GM12878 (cell line): Measurements from ENCODE around the gene KLF18. TPM values are rescaled to one million over a fixed set of nuclear protein-coding genes. Genes with fewer than 3 reads are reported as not detected.

Source experiments
- ATAC-seq: fragments of 200-7000 bp; cut with Tn5 transposase; 3 replicates; pipeline ENCODE4 v1.9.1; 2020; ENCODE audit warnings: mild to moderate bottlenecking, moderate library complexity
- BruUV-seq: library from RNA; stranded (reverse); fragments of 400-500 nt; replicated peaks from 2 replicates; lab custom pipeline; 2021; lab: Mats Ljungman, UMichigan
- CTCF ChIA-PET: fragments of 300-600 bp; sonication (Branson Sonifier 250); formaldehyde crosslinking; extraction: SDS; loops from one replicate; lab custom pipeline; 2021; ENCODE audit warnings: inconsistent platforms; lab: Yijun Ruan, JAX
- POLR2A ChIA-PET: fragments of 350-600 bp; formaldehyde crosslinking; extraction: SDS; loops from one replicate; lab custom pipeline; 2021; ENCODE audit warnings: inconsistent platforms; lab: Charles Lee
- RAD21 ChIA-PET: fragments of 300-600 bp; sonication (Branson Sonifier 250); formaldehyde crosslinking; loops from one replicate; lab custom pipeline; 2023; ENCODE audit warnings: antibody characterized with exemption; ENCODE audit not compliant: unreplicated experiment; lab: Charles Lee
- SMC1A ChIA-PET: fragments of 300-600 bp; sonication (Branson Sonifier 250); formaldehyde crosslinking; loops from one replicate; lab custom pipeline; 2023; ENCODE audit not compliant: unreplicated experiment, uncharacterized antibody; lab: Charles Lee
- DNase-seq: peaks from one replicate; pipeline ENCODE4 v3.0.0-alpha.2; 2011; ENCODE audit warnings: low read depth, low spot score
- FAIRE-seq: peaks from 3 replicates; lab custom pipeline; 2011; peaks lifted over from hg19 to GRCh38; lab: Jason Lieb, UNC
- H2AFZ ChIP-seq: 2 replicates; pipeline ENCODE4 v1.6.0; 2011; ENCODE audit warnings: low read depth, low read length, control low read depth; ENCODE audit not compliant: control insufficient read depth
- H3K27ac ChIP-seq: 2 replicates; pipeline ENCODE4 v1.5.1; 2011; ENCODE audit warnings: control low read depth; ENCODE audit not compliant: control insufficient read depth, insufficient read depth
- H3K27me3 ChIP-seq, 2 experiments: replicated peaks in 1 of 2; 2 replicates each; pipeline versions ENCODE4 v1.6.0 to v1.6.1; 2011; ENCODE audit warnings: low read length in 1 of 2; ENCODE audit not compliant: control insufficient read depth in 2 of 2, insufficient read depth in 2 of 2
- H3K36me3 ChIP-seq, 2 experiments: 2 replicates each; pipeline ENCODE4 v1.5.1; 2011; ENCODE audit warnings: low read length in 1 of 2; ENCODE audit not compliant: control insufficient read depth in 2 of 2, insufficient read depth in 2 of 2
- H3K4me1 ChIP-seq: 2 replicates; pipeline ENCODE4 v1.6.1; 2011; ENCODE audit warnings: mild to moderate bottlenecking, low read length, moderate library complexity, mixed read lengths; ENCODE audit not compliant: control insufficient read depth, insufficient read depth
- H3K4me2 ChIP-seq: 2 replicates; pipeline ENCODE4 v1.6.0; 2011; ENCODE audit warnings: control low read depth; ENCODE audit not compliant: control insufficient read depth, insufficient read depth
- H3K4me3 ChIP-seq: fragments of 200-600 bp; sonication (generic); 2 replicates; pipeline ENCODE4 v1.5.1; 2016
- H3K79me2 ChIP-seq: 2 replicates; pipeline ENCODE4 v1.6.0; 2011; ENCODE audit warnings: low read length; ENCODE audit not compliant: control insufficient read depth, insufficient read depth
- H3K9ac ChIP-seq: 2 replicates; pipeline ENCODE4 v1.8.0; 2011; ENCODE audit warnings: low read length, control low read depth, mixed read lengths; ENCODE audit not compliant: control insufficient read depth, insufficient read depth
- H3K9me3 ChIP-seq: replicated peaks from 3 replicates; pipeline ENCODE4 v1.5.1; 2011; ENCODE audit warnings: mild to moderate bottlenecking, low read length; ENCODE audit not compliant: control insufficient read depth, insufficient read depth
- H4K20me1 ChIP-seq: 2 replicates; pipeline ENCODE4 v1.6.0; 2011; ENCODE audit not compliant: control insufficient read depth, insufficient read depth
- CHD4 ChIP-seq: fragments of 200-600 bp; sonication (generic); IDR thresholded peaks from 2 replicates; pipeline ENCODE4 v1.6.1; 2016; ENCODE audit warnings: mild to moderate bottlenecking
- IKZF1 ChIP-seq: fragments of 450-650 bp; conservative IDR thresholded peaks from 2 replicates; pipeline ENCODE4 v1.6.1; 2017; ENCODE audit warnings: antibody characterized with exemption, mild to moderate bottlenecking
- IKZF2 ChIP-seq, 2 experiments: fragments of 450-650 bp; IDR thresholded peaks; 2 replicates each; pipeline ENCODE4 v1.6.1; 2017; ENCODE audit warnings: mild to moderate bottlenecking in 2 of 2, moderate library complexity in 2 of 2
- KAT2A ChIP-seq: conservative IDR thresholded peaks from 2 replicates; pipeline ENCODE4 v1.6.1; 2011; ENCODE audit warnings: low read depth, low read length; ENCODE audit not compliant: control insufficient read depth
- MYB ChIP-seq: fragments of 150-350 bp; IDR thresholded peaks from 2 replicates; pipeline ENCODE4 v1.6.1; 2014; ENCODE audit warnings: mild to moderate bottlenecking, low read depth, low read length, borderline replicate concordance
- PAX5 ChIP-seq: IDR thresholded peaks from 2 replicates; pipeline ENCODE4 v1.6.1; 2011; ENCODE audit warnings: low read depth, low read length, borderline replicate concordance
- POLR2AphosphoS2 ChIP-seq: IDR thresholded peaks from 2 replicates; pipeline ENCODE4 v1.6.1; 2011; ENCODE audit warnings: low read depth, mild to moderate bottlenecking, low read length, improper control_type of control experiment, moderate library complexity
- SPI1 ChIP-seq: IDR thresholded peaks from 2 replicates; pipeline ENCODE4 v1.6.1; 2011; ENCODE audit warnings: low read depth, mild to moderate bottlenecking, low read length, moderate library complexity, borderline replicate concordance; ENCODE audit not compliant: insufficient read depth
- TCF12 ChIP-seq: IDR thresholded peaks from 2 replicates; pipeline ENCODE4 v1.6.1; 2011; ENCODE audit warnings: low read depth, mild to moderate bottlenecking, low read length
- YY1 ChIP-seq: IDR thresholded peaks from 2 replicates; pipeline ENCODE4 v1.6.1; 2011; ENCODE audit warnings: low read depth, mild to moderate bottlenecking, low read length
- ZNF592 ChIP-seq: fragments of 450-650 bp; IDR thresholded peaks from 2 replicates; pipeline ENCODE4 v1.6.1; 2017; ENCODE audit warnings: mild to moderate bottlenecking, moderate library complexity
- ZNF622 ChIP-seq: fragments of 450-650 bp; IDR thresholded peaks from 2 replicates; pipeline ENCODE4 v1.6.1; 2017; ENCODE audit warnings: mild to moderate bottlenecking, inconsistent platforms
- WGBS: methylation state at CpG from one replicate; pipeline ENCODE4 v1.1.6; 2016; ENCODE audit warnings: low lambda C conversion rate; ENCODE audit not compliant: insufficient replicate concordance, insufficient coverage; ENCODE audit errors: missing lambda C conversion rate; 5-methylcytosine and 5-hydroxymethylcytosine counted together
- in situ Hi-C: fragments of 300-500 bp; cut with MboI; formaldehyde crosslinking; loops from 9 replicates; pipeline ENCODE4 v1.14.3; 2018; ENCODE audit warnings: mixed read lengths
- intact Hi-C: fragments of 100-400 bp; cut with micrococcal nuclease; formaldehyde crosslinking; loops from one replicate; pipeline ENCODE4 v1.14.2; 2022; ENCODE audit not compliant: unreplicated experiment
- polyA plus RNA-seq, 11 experiments: library from polyadenylated mRNA; depleted of rRNA in 4 of 11; unstranded in 6 of 11; stranded (reverse) in 5 of 11; fragments of >200 nt; fragmentation: Nextera tagmentation in 4 of 11; fragmentation: Illumina TruSeq in 1 of 11; extraction: Ambion mirVana in 4 of 11; extraction: Trizol in 1 of 11; gene quantifications; 1 replicate in 1 of 11; 2 replicates in 10 of 11; pipeline versions ENCODE4 v1.2.1 to v1.2.3, GENCODE V29; 2011 to 2016; ENCODE audit warnings: inconsistent platforms in 2 of 11, missing spikeins in 2 of 11, low read depth in 1 of 11
- total RNA-seq, 4 experiments: library from RNA; depleted of rRNA in 3 of 4; stranded (reverse); fragments of >200 nt in 3 of 4; fragmentation: Illumina TruSeq in 1 of 4; extraction: Trizol in 1 of 4; gene quantifications; 2 replicates each; pipeline versions ENCODE4 v1.2.1 to v1.2.3, GENCODE V29; 2013 to 2021
- TF ChIP-seq, protein P1 (sequence below): fragments of 450-650 bp; IDR thresholded peaks from 2 replicates; pipeline ENCODE4 v1.6.1; 2017; ENCODE audit warnings: mild to moderate bottlenecking, moderate library complexity
- TF ChIP-seq, protein P2 (sequence below): IDR thresholded peaks from 2 replicates; pipeline ENCODE4 v1.6.1; 2011; ENCODE audit warnings: borderline replicate concordance, low read depth, mild to moderate bottlenecking, moderate library complexity, low read length; ENCODE audit not compliant: insufficient read depth, poor library complexity, severe bottlenecking

The KLF18 gene
- total and polyA plus RNA-seq, 10 of the 15 experiments (the other 5 are each of a cell fraction or from before 2014, with no cell fraction given) = not detected

GRCh38 chr1:44134071-44134920, 7.1 kb downstream of the KLF18 start:
- in situ Hi-C loops (no loop called here), intact Hi-C loops (no loop called here)
- Histone ChIP-seq H3K9ac (no peak overlapping the region), H3K79me2 (no peaks in the 10 kb centered on the region), H3K4me2 (no peak overlapping the region), H3K27ac (no peak overlapping the region), H2AFZ (no peak overlapping the region), H3K4me1 (no peaks in the 10 kb centered on the region), H3K36me3 (no peaks in the 10 kb centered on the region), H3K27me3 (peaks cover 0 to 2% of the 10 kb centered on the region in 2 experiments; a peak in 1 of 4 replicates), H4K20me1 (no peaks in the 10 kb centered on the region), H3K9me3 (no peaks in the 10 kb centered on the region), H3K4me3 (no peak overlapping the region)
- no peak for ATAC-seq
- WGBS = 50% methylated on average over 19 of the region's 19 CpGs
- no TSS peak for BruUV-seq
- ChIA-PET CTCF (no interaction called here), POLR2A (no interaction called here), SMC1A (no interaction called here), RAD21 (no interaction called here)
- no peak for FAIRE-seq
- DNase-seq = no peak
- TF ChIP-seq POLR2AphosphoS2 (no peak), ZNF622 (no peak), PAX5 (no peak), ZNF592 (no peak), TCF12 (no peak), MYB (no peak), KAT2A (no peak), SPI1 (no peak), CHD4 (no peak), IKZF1 (no peak), IKZF2 (IDR thresholded peaks at IDR 0.05) (no peak), YY1 (no peak)
- TF ChIP-seq, protein P1, sequence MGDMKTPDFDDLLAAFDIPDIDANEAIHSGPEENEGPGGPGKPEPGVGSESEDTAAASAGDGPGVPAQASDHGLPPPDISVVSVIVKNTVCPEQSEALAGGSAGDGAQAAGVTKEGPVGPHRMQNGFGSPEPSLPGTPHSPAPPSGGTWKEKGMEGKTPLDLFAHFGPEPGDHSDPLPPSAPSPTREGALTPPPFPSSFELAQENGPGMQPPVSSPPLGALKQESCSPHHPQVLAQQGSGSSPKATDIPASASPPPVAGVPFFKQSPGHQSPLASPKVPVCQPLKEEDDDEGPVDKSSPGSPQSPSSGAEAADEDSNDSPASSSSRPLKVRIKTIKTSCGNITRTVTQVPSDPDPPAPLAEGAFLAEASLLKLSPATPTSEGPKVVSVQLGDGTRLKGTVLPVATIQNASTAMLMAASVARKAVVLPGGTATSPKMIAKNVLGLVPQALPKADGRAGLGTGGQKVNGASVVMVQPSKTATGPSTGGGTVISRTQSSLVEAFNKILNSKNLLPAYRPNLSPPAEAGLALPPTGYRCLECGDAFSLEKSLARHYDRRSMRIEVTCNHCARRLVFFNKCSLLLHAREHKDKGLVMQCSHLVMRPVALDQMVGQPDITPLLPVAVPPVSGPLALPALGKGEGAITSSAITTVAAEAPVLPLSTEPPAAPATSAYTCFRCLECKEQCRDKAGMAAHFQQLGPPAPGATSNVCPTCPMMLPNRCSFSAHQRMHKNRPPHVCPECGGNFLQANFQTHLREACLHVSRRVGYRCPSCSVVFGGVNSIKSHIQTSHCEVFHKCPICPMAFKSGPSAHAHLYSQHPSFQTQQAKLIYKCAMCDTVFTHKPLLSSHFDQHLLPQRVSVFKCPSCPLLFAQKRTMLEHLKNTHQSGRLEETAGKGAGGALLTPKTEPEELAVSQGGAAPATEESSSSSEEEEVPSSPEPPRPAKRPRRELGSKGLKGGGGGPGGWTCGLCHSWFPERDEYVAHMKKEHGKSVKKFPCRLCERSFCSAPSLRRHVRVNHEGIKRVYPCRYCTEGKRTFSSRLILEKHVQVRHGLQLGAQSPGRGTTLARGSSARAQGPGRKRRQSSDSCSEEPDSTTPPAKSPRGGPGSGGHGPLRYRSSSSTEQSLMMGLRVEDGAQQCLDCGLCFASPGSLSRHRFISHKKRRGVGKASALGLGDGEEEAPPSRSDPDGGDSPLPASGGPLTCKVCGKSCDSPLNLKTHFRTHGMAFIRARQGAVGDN = no peak
- TF ChIP-seq, protein P2, sequence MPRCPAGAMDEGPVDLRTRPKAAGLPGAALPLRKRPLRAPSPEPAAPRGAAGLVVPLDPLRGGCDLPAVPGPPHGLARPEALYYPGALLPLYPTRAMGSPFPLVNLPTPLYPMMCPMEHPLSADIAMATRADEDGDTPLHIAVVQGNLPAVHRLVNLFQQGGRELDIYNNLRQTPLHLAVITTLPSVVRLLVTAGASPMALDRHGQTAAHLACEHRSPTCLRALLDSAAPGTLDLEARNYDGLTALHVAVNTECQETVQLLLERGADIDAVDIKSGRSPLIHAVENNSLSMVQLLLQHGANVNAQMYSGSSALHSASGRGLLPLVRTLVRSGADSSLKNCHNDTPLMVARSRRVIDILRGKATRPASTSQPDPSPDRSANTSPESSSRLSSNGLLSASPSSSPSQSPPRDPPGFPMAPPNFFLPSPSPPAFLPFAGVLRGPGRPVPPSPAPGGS = no peak
